H4 (cell line): Measurements from ENCODE around the gene RFTN1. TPM values are rescaled to one million over a fixed set of nuclear protein-coding genes. Genes with fewer than 3 reads are reported as not detected.

Source experiments
- DNase-seq: peaks from one replicate; pipeline ENCODE4 v3.0.0-alpha.2; 2015; ENCODE audit warnings: low spot score
- total RNA-seq: library from RNA; depleted of rRNA; stranded (reverse); fragments of >200 nt; shearing (Covaris generic); gene quantifications from 2 replicates; pipeline ENCODE4 v1.2.3, GENCODE V29; 2014; rRNA removed

Gene RFTN1
- total RNA-seq, 1 experiment from 2014 or later, result 5.4 TPM

DNA sequence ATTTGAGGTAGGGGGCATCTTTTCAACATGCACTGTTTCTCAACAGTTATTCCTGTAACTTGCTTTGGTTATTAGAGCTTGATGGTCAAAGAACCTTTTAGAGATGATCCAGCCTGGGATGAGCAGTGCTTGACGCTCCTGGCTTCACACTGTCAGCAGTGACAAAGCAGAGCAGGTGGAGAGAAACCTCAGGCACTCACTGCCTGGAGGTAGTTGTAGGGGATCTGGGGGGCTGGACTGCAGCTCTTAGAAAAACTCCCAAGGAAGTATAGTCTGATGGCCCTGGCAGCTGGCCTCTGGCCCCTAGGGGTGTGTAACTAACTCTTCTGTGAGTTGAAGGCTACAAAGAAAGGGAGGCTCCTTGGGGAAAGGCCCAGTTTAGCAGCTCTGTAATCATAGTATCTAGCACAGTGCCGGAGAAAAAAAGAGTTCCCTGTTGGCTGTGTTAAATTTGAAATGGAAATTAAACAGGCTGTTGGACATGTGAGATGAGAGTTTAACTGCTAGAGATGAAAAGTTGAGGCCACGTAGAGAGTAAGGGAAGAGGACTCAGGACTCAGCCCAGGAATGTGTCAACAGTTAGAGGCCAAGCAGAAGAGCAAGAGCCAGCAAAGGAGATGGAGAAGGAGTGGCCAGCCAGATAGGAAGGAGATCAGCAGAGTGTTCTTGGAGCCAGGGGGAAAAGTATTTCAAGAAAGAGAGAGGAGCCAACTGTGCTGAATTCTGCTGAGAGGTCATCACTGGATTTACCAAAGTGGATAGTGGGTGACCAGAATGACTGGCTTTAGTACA, 234.3 kb downstream of the RFTN1 start:
- no peak for DNase-seq

DNA sequence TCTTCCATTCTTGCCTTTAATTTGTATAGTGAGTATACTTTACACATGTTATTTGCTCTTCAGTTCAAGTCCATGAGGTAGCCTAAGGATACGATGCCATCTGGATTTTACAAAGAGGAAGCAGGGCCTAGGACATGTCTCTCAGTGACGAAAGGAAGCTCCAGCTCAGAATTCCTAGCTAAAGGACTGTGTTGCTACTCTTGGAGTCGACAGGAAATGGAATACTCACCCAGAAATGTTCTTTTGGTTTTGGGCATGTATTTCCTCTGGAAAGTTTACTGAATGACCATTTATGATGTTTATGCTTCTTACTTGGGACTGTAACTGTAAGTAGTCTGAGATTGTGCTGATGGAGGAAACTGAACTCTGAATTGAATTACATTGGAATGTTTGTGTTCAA, 236.0 kb downstream of the RFTN1 start:
- DNase-seq, result no peak

DNA sequence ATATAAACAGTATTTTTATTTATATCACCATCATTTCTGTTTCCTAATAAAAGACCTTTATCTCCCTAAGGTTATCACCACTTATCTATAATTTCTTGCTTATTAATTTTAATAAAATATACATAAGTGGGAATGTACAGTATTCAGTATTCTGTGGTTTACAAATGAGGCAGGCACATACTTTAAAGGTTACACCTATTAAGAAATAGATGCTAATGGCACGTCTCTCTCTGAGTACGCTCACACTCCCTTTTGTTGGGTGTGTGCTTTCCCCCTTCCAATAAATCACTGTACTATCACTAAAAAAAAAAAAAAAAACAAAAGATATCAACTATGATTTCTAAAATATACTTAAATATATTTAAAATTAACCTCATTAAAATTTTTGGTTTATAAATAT, 239.6 kb downstream of the RFTN1 start:
- DNase-seq, result no peak

DNA sequence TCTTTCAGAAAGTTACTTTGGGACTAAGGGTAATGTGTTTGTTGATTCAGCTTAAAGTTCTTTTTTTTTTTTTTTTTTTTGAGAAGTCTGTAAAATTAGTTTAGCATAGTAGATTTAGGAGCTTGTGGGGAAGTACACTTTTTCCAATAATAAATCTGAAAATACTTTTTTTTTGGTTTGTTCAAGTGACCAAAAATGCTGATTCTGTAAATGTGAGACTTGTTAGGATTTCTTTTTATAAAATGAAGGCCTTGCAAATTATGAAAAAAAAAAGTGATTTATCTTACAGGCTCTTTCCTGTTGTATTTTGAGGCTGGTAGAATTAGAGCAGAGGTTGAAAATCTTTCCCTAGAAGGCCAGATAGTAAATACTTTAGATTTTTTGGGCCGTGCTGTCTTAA, 240.9 kb downstream of the RFTN1 start:
- DNase-seq, result no peak

DNA sequence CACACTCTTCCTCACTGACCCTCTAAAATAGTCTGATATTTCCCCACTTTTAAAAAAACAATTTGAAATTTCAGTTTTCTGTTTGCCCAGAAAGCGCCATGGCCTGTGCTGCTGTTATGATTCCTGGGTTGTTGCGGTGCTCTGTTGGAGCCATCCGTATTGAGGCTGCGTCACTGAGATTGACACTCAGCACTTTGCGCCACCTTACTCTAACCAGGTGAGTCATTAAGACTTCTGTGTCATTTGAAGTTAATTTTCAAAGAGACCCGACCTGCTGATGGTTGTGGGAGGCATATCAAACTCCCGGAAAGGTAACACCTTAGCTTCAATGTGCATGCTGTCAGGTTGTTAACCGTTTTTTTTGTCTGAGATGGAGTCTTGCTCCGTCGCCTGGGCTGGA, 242.6 kb downstream of the RFTN1 start:
- no peak for DNase-seq

DNA sequence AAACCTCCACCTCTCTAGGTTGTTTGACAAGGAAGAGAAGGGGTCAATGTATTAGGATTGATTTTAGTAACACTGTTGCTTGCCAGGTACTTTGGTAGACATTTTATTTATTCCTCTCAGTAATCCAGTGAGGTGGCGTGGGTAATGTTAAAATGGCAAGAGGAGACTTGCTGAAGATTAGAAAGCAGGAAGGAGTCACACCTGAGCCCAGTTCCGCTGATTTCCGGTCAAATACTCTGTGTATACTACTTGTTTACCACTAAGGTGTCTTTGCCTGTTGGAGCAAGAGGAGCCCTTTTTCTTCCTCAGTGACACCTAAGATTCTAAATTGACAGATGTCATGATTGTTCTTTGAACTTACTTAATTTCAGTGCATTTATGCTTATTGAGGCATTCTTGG, 246.8 kb downstream of the RFTN1 start:
- DNase-seq, result no peak

Other genes with a start within 250 kb of the RFTN1 start
- gene DPH3, start 248.8 kb downstream of the RFTN1 start, total RNA-seq, result 10.8 and 11.5 TPM in 2 replicates
- 12.1 and 17.1 TPM in 2 replicates for gene OXNAD1, start 248.5 kb downstream of the RFTN1 start, total RNA-seq
- not detected in 2 replicates for gene DAZL, start 91.7 kb upstream of the RFTN1 start, total RNA-seq